ENCODE data around the gene GALK2.
"Not testable (repeated sequence)": the region's sequence is repeated elsewhere in the genome, so short reads cannot be mapped to it uniquely, and the experiment has no call there.

GALK2 gene

GRCh38 chr15:49331442-49331841 is 161.4 kb downstream of the GALK2 start:
- Histone ChIP-seq H3K79me2 (ENCODE audit: control insufficient read depth, insufficient read depth, low read length, unreplicated experiment) (no peaks in the 10 kb centered on the region), H3K27me3 (ENCODE audit: insufficient read depth, low read length) (no peaks in the 10 kb centered on the region), H3K36me3 (ENCODE audit: insufficient read depth, low read length) (peaks cover 6% of the 10 kb centered on the region; the same call in 1 of the 2 replicates), H3K4me3 (ENCODE audit: low read depth, low read length) (no peak overlapping the region), H3K4me1 (ENCODE audit: control insufficient read depth, insufficient read depth, low read length, unreplicated experiment) (no peaks in the 10 kb centered on the region), H2AFZ (ENCODE audit: low read length, unreplicated experiment) (no peak overlapping the region), H3K27ac (ENCODE audit: low read depth, low read length) (no peak overlapping the region)

GRCh38 chr15:49331951-49332350 is 161.9 kb downstream of the GALK2 start:
- no peak overlapping the region for H2AFZ ChIP-seq (ENCODE audit: low read length, unreplicated experiment)
- no peak overlapping the region for H3K27ac ChIP-seq (ENCODE audit: low read depth, low read length)
- no peaks in the 10 kb centered on the region for H3K27me3 ChIP-seq (ENCODE audit: insufficient read depth, low read length)
- H3K79me2 ChIP-seq (ENCODE audit: control insufficient read depth, insufficient read depth, low read length, unreplicated experiment) = no peaks in the 10 kb centered on the region
- H3K4me3 ChIP-seq (ENCODE audit: low read depth, low read length) = no peak overlapping the region
- H3K4me1 ChIP-seq (ENCODE audit: control insufficient read depth, insufficient read depth, low read length, unreplicated experiment) = no peaks in the 10 kb centered on the region
- peaks cover 6% of the 10 kb centered on the region; the same call in 1 of the 2 replicates for H3K36me3 ChIP-seq (ENCODE audit: insufficient read depth, low read length)

- Histone ChIP-seq H3K79me2 (ENCODE audit: control insufficient read depth, insufficient read depth, low read length, unreplicated experiment) (no peaks in the 10 kb centered on the region), H3K4me1 (ENCODE audit: control insufficient read depth, insufficient read depth, low read length, unreplicated experiment) (no peaks in the 10 kb centered on the region), H3K36me3 (ENCODE audit: insufficient read depth, low read length) (no peaks in the 10 kb centered on the region), H3K27ac (ENCODE audit: low read depth, low read length) (no peak overlapping the region), H3K4me3 (ENCODE audit: low read depth, low read length) (no peak overlapping the region), H2AFZ (ENCODE audit: low read length, unreplicated experiment) (no peak overlapping the region), H3K27me3 (ENCODE audit: insufficient read depth, low read length) (no peaks in the 10 kb centered on the region)
Observed at GRCh38 chr15:49339656-49340055, 169.6 kb downstream of the GALK2 start.

- no peak overlapping the region for H2AFZ ChIP-seq (ENCODE audit: low read length, unreplicated experiment)
- no peak overlapping the region for H3K27ac ChIP-seq (ENCODE audit: low read depth, low read length)
- H3K36me3 ChIP-seq (ENCODE audit: insufficient read depth, low read length) = no peaks in the 10 kb centered on the region
- no peaks in the 10 kb centered on the region for H3K79me2 ChIP-seq (ENCODE audit: control insufficient read depth, insufficient read depth, low read length, unreplicated experiment)
- H3K27me3 ChIP-seq (ENCODE audit: insufficient read depth, low read length) = no peaks in the 10 kb centered on the region
- H3K4me1 ChIP-seq (ENCODE audit: control insufficient read depth, insufficient read depth, low read length, unreplicated experiment) = no peaks in the 10 kb centered on the region
- no peak overlapping the region for H3K4me3 ChIP-seq (ENCODE audit: low read depth, low read length)
Observed at GRCh38 chr15:49343546-49343945, 173.5 kb downstream of the GALK2 start.

GRCh38 chr15:49354439-49354838 is 184.4 kb downstream of the GALK2 start:
- not testable (repeated sequence) for H3K27me3 ChIP-seq (ENCODE audit: insufficient read depth, low read length); H3K36me3 ChIP-seq (ENCODE audit: insufficient read depth, low read length); H3K4me3 ChIP-seq (ENCODE audit: low read depth, low read length); H3K4me1 ChIP-seq (ENCODE audit: control insufficient read depth, insufficient read depth, low read length, unreplicated experiment); H2AFZ ChIP-seq (ENCODE audit: low read length, unreplicated experiment); H3K27ac ChIP-seq (ENCODE audit: low read depth, low read length); H3K79me2 ChIP-seq (ENCODE audit: control insufficient read depth, insufficient read depth, low read length, unreplicated experiment)

GRCh38 chr15:49361370-49361769 is 191.3 kb downstream of the GALK2 start:
- no peak overlapping the region for H3K27ac ChIP-seq (ENCODE audit: low read depth, low read length)
- H3K79me2 ChIP-seq (ENCODE audit: control insufficient read depth, insufficient read depth, low read length, unreplicated experiment) = no peaks in the 10 kb centered on the region
- H3K4me1 ChIP-seq (ENCODE audit: control insufficient read depth, insufficient read depth, low read length, unreplicated experiment) = no peaks in the 10 kb centered on the region
- H2AFZ ChIP-seq (ENCODE audit: low read length, unreplicated experiment) = no peak overlapping the region
- no peaks in the 10 kb centered on the region for H3K27me3 ChIP-seq (ENCODE audit: insufficient read depth, low read length)
- H3K4me3 ChIP-seq (ENCODE audit: low read depth, low read length) = no peak overlapping the region
- no peaks in the 10 kb centered on the region for H3K36me3 ChIP-seq (ENCODE audit: insufficient read depth, low read length)

- H3K4me1 ChIP-seq (ENCODE audit: control insufficient read depth, insufficient read depth, low read length, unreplicated experiment) = no peaks in the 10 kb centered on the region
Observed at GRCh38 chr15:49366496-49366895, 196.4 kb downstream of the GALK2 start.

GRCh38 chr15:49370782-49371181 is 200.7 kb downstream of the GALK2 start:
- Histone ChIP-seq H3K4me3 (ENCODE audit: low read depth, low read length) (no peak overlapping the region), H3K36me3 (ENCODE audit: insufficient read depth, low read length) (no peaks in the 10 kb centered on the region), H3K27me3 (ENCODE audit: insufficient read depth, low read length) (no peaks in the 10 kb centered on the region), H3K27ac (ENCODE audit: low read depth, low read length) (no peak overlapping the region), H3K79me2 (ENCODE audit: control insufficient read depth, insufficient read depth, low read length, unreplicated experiment) (no peaks in the 10 kb centered on the region), H3K4me1 (ENCODE audit: control insufficient read depth, insufficient read depth, low read length, unreplicated experiment) (no peaks in the 10 kb centered on the region), H2AFZ (ENCODE audit: low read length, unreplicated experiment) (no peak overlapping the region)

More at GRCh38 chr15:49366496-49366895, 196.4 kb downstream of the GALK2 start:
- H3K79me2 ChIP-seq (ENCODE audit: control insufficient read depth, insufficient read depth, low read length, unreplicated experiment) = no peaks in the 10 kb centered on the region
- H3K4me3 ChIP-seq (ENCODE audit: low read depth, low read length) = no peak overlapping the region
- no peaks in the 10 kb centered on the region for H3K27me3 ChIP-seq (ENCODE audit: insufficient read depth, low read length)
- no peaks in the 10 kb centered on the region for H3K36me3 ChIP-seq (ENCODE audit: insufficient read depth, low read length)
- no peak overlapping the region for H2AFZ ChIP-seq (ENCODE audit: low read length, unreplicated experiment)
- no peak overlapping the region for H3K27ac ChIP-seq (ENCODE audit: low read depth, low read length)

GRCh38 chr15:49372366-49372765 is 202.3 kb downstream of the GALK2 start:
- Histone ChIP-seq H3K27ac (ENCODE audit: low read depth, low read length) (no peak overlapping the region), H3K27me3 (ENCODE audit: insufficient read depth, low read length) (no peaks in the 10 kb centered on the region), H3K79me2 (ENCODE audit: control insufficient read depth, insufficient read depth, low read length, unreplicated experiment) (no peaks in the 10 kb centered on the region), H3K4me3 (ENCODE audit: low read depth, low read length) (no peak overlapping the region), H2AFZ (ENCODE audit: low read length, unreplicated experiment) (no peak overlapping the region), H3K4me1 (ENCODE audit: control insufficient read depth, insufficient read depth, low read length, unreplicated experiment) (no peaks in the 10 kb centered on the region), H3K36me3 (ENCODE audit: insufficient read depth, low read length) (no peaks in the 10 kb centered on the region)

GRCh38 chr15:49379996-49380395 is 209.9 kb downstream of the GALK2 start:
- H3K4me3 ChIP-seq (ENCODE audit: low read depth, low read length) = no peak overlapping the region
- no peaks in the 10 kb centered on the region for H3K36me3 ChIP-seq (ENCODE audit: insufficient read depth, low read length)

GRCh38 chr15:49380912-49381311 is 210.9 kb downstream of the GALK2 start:
- Histone ChIP-seq H3K27ac (ENCODE audit: low read depth, low read length) (no peak overlapping the region), H3K27me3 (ENCODE audit: insufficient read depth, low read length) (no peaks in the 10 kb centered on the region), H3K79me2 (ENCODE audit: control insufficient read depth, insufficient read depth, low read length, unreplicated experiment) (no peaks in the 10 kb centered on the region), H2AFZ (ENCODE audit: low read length, unreplicated experiment) (no peak overlapping the region), H3K4me1 (ENCODE audit: control insufficient read depth, insufficient read depth, low read length, unreplicated experiment) (peaks cover 10% of the 10 kb centered on the region), H3K36me3 (ENCODE audit: insufficient read depth, low read length) (no peaks in the 10 kb centered on the region), H3K4me3 (ENCODE audit: low read depth, low read length) (no peak overlapping the region)

More at GRCh38 chr15:49379996-49380395, 209.9 kb downstream of the GALK2 start:
- Histone ChIP-seq H3K79me2 (ENCODE audit: control insufficient read depth, insufficient read depth, low read length, unreplicated experiment) (no peaks in the 10 kb centered on the region), H3K4me1 (ENCODE audit: control insufficient read depth, insufficient read depth, low read length, unreplicated experiment) (peaks cover 10% of the 10 kb centered on the region), H3K27ac (ENCODE audit: low read depth, low read length) (no peak overlapping the region), H3K27me3 (ENCODE audit: insufficient read depth, low read length) (no peaks in the 10 kb centered on the region), H2AFZ (ENCODE audit: low read length, unreplicated experiment) (no peak overlapping the region)
